Sigmoid colon (tissue), 7 donors: ENCODE measurements around the gene ZBTB4. TPM values are rescaled to one million over a fixed set of nuclear protein-coding genes. Genes with fewer than 3 reads are reported as not detected.

Source experiments
- DNase-seq: peaks from one replicate; pipeline ENCODE4 v3.0.0-alpha.2; 2019
- H3K27ac ChIP-seq, 4 donors: fragments of 200-600 bp; sonication (generic); one replicate each; pipeline ENCODE4 v1.5.1; 2016 to 2019; ENCODE audit warnings: mild to moderate bottlenecking in 1 of 4
- H3K27me3 ChIP-seq, 3 donors: fragments of 200-600 bp; sonication (generic); one replicate each; pipeline ENCODE4 v1.5.1; 2019; ENCODE audit warnings: mild to moderate bottlenecking in 1 of 3
- H3K36me3 ChIP-seq, 4 donors: fragments of 200-600 bp; sonication (generic); one replicate each; pipeline ENCODE4 v1.5.1; 2016 to 2019
- H3K4me1 ChIP-seq, 4 donors: fragments of 200-600 bp; sonication (generic); one replicate each; pipeline ENCODE4 v1.5.1; 2017 to 2019
- H3K4me3 ChIP-seq, 4 donors: fragments of 200-600 bp; sonication (generic); one replicate each; pipeline ENCODE4 v1.5.1; 2017 to 2019; ENCODE audit warnings: mild to moderate bottlenecking in 2 of 4, moderate library complexity in 1 of 4
- H3K9me3 ChIP-seq, 4 donors: fragments of 200-600 bp in 3 of 4; sonication (generic) in 3 of 4; one replicate each; pipeline versions ENCODE4 v1.5.1 to v1.6.1; 2013 to 2019
- CTCF ChIP-seq, 4 experiments: fragments of 450-650 bp in 3 of 4; fragments of 200-600 bp in 1 of 4; IDR thresholded peaks; one replicate each; pipeline ENCODE4 v1.5.1; 2016 to 2019; ENCODE audit warnings: antibody characterized with exemption in 4 of 4, mild to moderate bottlenecking in 3 of 4, moderate library complexity in 2 of 4
- EP300 ChIP-seq, 4 donors: sonication (generic); formaldehyde crosslinking; IDR thresholded peaks; one replicate each; pipeline ENCODE4 v1.6.1; 2017; ENCODE audit warnings: antibody characterized with exemption in 4 of 4
- POLR2A ChIP-seq, 2 donors: fragments of 450-650 bp; IDR thresholded peaks; one replicate each; pipeline ENCODE4 v1.6.1; 2016; ENCODE audit warnings: antibody characterized with exemption in 2 of 2, mild to moderate bottlenecking in 2 of 2, moderate library complexity in 2 of 2
- POLR2AphosphoS5 ChIP-seq, 4 donors: sonication (generic); formaldehyde crosslinking; IDR thresholded peaks; one replicate each; pipeline ENCODE4 v1.6.1; 2017; ENCODE audit warnings: antibody characterized with exemption in 4 of 4
- WGBS, 2 donors: extraction: QIAGEN DNeasy Blood & Tissue Kit; methylation state at CpG; one replicate each; pipeline ENCODE4 v1.1.7; 2013; 5-methylcytosine and 5-hydroxymethylcytosine counted together
- intact Hi-C: fragments of 100-400 bp; cut with DNase I; formaldehyde crosslinking; loops from one replicate; pipeline ENCODE4 v1.15.1; 2023
- polyA plus RNA-seq, 3 donors: library from polyadenylated mRNA; stranded (reverse); fragments of 200-250 nt; gene quantifications; one replicate each; pipeline ENCODE4 v1.2.3, GENCODE V29; 2013
- total RNA-seq, 4 donors: library from RNA; depleted of rRNA; stranded (reverse); fragments of >200 nt; gene quantifications; one replicate each; pipeline ENCODE4 v1.1.0, GENCODE V29; 2016
- donor health status: healthy with polysubstance abuse.
- donor health status: Bipolar disorder and iron deficiency.
- donor health status: healthy.

The ZBTB4 gene
- total and polyA plus RNA-seq, 7 donors: 5.5 to 56.5 (median 42.5) TPM

GRCh38 chr17:7459961-7460545, 19.4 kb downstream of the ZBTB4 start:
- DNase-seq: no peak
- WGBS, 2 donors: 80 to 86% methylated on average over 3 of the region's 3 CpGs
- peak overlapping the region in 2 of 4 donors; percentile 6 to 10 for H3K27ac ChIP-seq
- no peaks in the 10 kb centered on the region for H3K27me3 ChIP-seq
- H3K36me3 ChIP-seq: peaks cover 11 to 34% (median 15%) of the 10 kb centered on the region in 4 donors
- H3K4me1 ChIP-seq: peaks cover 0 to 14% (median 8%) of the 10 kb centered on the region in 4 donors
- no peak overlapping the region for H3K4me3 ChIP-seq
- intact Hi-C loops: no loop called here
- TF ChIP-seq EP300 (IDR thresholded peaks at IDR 0.05): no peak
- TF ChIP-seq POLR2AphosphoS5 (IDR thresholded peaks at IDR 0.05): no peak
- TF ChIP-seq CTCF (IDR thresholded peaks at IDR 0.05): no peak
- TF ChIP-seq POLR2A (IDR thresholded peaks at IDR 0.05): no peak
- no peaks in the 10 kb centered on the region for H3K9me3 ChIP-seq

DNA sequence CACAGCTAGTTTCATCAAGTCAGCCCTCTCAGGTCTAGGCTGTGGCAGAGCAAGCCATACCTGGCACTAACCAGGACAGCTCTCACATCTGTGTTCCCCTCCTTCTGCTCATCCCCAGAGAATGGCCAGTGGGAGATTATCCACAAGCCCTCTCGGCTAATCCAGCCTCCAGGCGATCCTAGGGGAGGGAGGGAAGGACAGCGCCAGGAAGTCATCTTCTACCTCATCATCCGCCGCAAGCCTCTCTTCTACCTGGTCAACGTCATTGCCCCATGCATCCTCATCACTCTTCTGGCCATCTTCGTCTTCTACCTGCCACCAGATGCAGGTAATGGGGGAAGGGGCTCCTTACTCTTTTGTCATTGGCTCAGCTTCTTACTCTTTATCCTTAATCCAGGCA, 31.0 kb downstream of the ZBTB4 start:
- TF ChIP-seq POLR2AphosphoS5 (IDR thresholded peaks at IDR 0.05) (no peak), CTCF (IDR thresholded peaks at IDR 0.05) (no peak), EP300 (IDR thresholded peaks at IDR 0.05) (no peak), POLR2A (IDR thresholded peaks at IDR 0.05) (no peak)
- Histone ChIP-seq H3K36me3 (no peaks in the 10 kb centered on the region), H3K27ac (no peak overlapping the region), H3K9me3 (no peaks in the 10 kb centered on the region), H3K27me3 (peaks cover 13 to 52% (median 34%) of the 10 kb centered on the region in 3 donors), H3K4me3 (no peak overlapping the region), H3K4me1 (peaks cover 0 to 20% (median 12%) of the 10 kb centered on the region in 4 donors)
- no peak for DNase-seq
- intact Hi-C loops: no loop called here
- 90 to 91% methylated on average over 7 of the region's 7 CpGs for WGBS, 2 donors

GRCh38 chr17:7445619-7445968, 33.8 kb downstream of the ZBTB4 start:
- 1 to 4% methylated on average over 16 of the region's 16 CpGs for WGBS, 2 donors
- Histone ChIP-seq H3K27me3 (peaks cover 16 to 66% (median 45%) of the 10 kb centered on the region in 3 donors), H3K4me3 (peak overlapping the region in 2 of 4 donors; percentile 34 to 42), H3K27ac (no peak overlapping the region), H3K9me3 (no peaks in the 10 kb centered on the region), H3K36me3 (no peaks in the 10 kb centered on the region), H3K4me1 (peaks cover 0 to 25% (median 16%) of the 10 kb centered on the region in 4 donors)
- intact Hi-C loops: no loop called here
- DNase-seq: no peak
- TF ChIP-seq EP300 (IDR thresholded peaks at IDR 0.05) (no peak), POLR2AphosphoS5 (IDR thresholded peaks at IDR 0.05) (no peak), CTCF (IDR thresholded peaks at IDR 0.05) (no peak), POLR2A (IDR thresholded peaks at IDR 0.05) (no peak)

DNA sequence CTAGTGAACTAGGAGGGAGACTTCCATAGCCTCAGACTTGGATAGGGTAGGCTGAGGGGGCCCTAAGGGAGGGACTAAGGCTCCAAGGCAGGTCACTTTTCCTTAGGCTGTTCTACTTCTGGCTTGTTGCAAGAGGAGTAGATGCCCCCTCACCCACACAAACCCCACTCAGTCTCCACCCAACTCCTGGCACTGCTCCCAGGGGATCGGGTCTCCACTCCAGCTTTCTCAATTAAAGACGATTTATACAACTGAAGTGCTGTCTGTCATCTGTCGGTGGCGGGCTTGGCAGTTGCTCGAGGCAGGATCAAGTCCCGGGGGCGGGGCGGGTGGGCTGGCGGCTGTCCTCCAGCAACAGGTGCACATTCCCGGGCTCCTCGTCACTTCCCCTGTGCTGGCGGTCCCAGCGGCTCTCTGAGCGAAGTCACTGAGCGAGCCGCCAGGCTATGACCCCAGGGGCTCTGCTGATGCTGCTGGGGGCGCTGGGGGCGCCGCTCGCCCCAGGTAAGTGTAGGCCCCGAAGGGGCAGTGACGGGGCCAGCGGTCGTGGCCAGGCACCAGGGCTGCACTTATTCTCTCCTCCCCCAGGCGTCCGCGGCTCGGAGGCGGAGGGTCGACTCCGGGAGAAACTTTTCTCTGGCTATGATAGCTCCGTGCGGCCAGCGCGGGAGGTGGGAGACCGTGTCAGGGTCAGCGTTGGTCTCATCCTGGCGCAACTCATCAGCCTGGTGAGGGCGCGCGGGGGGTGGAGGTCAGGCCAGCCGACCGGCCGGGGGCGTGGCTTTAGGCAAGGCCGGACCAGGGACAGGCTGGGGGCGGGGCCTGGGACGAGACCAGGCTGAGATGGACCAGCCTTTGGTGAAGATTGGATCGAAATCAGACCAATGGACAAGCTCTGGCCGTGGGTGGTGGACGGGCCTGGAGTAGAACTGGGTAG, 34.5 kb downstream of the ZBTB4 start, which contains the start of gene CHRNB1:
Gene CHRNB1, plus strand, starts transcription at position 380 of the 937 bp plus-strand sequence. Its CDS starts 67 bp downstream, at position 447.
- Histone ChIP-seq H3K4me3 (peak within 1 kb of the TSS in 3 of 4 donors; percentile 18 to 42 (median 34)), H3K36me3 (no peaks in the 10 kb centered on the region), H3K27ac (no peak within 1 kb of the TSS), H3K27me3 (peaks cover 23 to 70% (median 51%) of the 10 kb centered on the region in 3 donors), H3K4me1 (peaks cover 0 to 31% (median 22%) of the 10 kb centered on the region in 4 donors), H3K9me3 (no peaks in the 10 kb centered on the region)
- 7 to 19% methylated on average over 51 of the region's 51 CpGs for WGBS, 2 donors
- no peak for TF ChIP-seq POLR2AphosphoS5 (IDR thresholded peaks at IDR 0.05)
- TF ChIP-seq POLR2A (IDR thresholded peaks at IDR 0.05): no peak
- TF ChIP-seq EP300 (IDR thresholded peaks at IDR 0.05): no peak
- TF ChIP-seq CTCF (IDR thresholded peaks at IDR 0.05): no peak
- DNase-seq: peak; percentile 77
- intact Hi-C loops: no loop called here
